ENCODE results near the gene UMODL1. TPM values are rescaled to one million over a fixed set of nuclear protein-coding genes. Genes with fewer than 3 reads are reported as not detected.

UMODL1 gene
- total RNA-seq, 1 experiment from 2014 or later = 0.18 TPM

DNA sequence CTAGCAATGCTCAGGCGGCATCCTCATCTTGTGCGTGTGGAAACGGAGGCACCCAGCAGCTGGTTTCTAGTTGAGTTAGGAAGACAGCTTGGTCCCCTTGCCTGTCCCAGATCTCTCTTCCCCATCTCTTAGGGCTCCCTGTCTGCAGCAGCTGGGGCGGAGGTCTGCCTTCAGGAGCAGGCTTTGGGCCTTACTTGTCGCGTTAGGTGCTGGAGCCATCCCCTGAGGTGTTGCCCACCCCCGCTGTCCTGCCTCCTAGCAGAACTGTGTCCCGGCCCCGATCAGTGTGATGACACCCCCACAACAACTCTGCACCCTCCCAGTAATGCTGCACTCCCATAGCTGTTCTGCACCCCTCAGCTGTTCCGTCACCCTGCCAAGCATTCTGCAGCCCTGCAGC lies 40.7 kb downstream of the UMODL1 start:
- H3K9me3 ChIP-seq (ENCODE audit: control insufficient read depth, insufficient read depth, low read depth, low read length) = no peaks in the 10 kb centered on the region
- no peak for DNase-seq (ENCODE audit: low read depth, low spot score)
- in situ Hi-C loops (cut with HindIII; ENCODE audit: low pct_unique_long_range_greater_than_20kb, low sequenced_read_pairs) (no loop called here), intact Hi-C loops (cut with micrococcal nuclease; ENCODE audit: unreplicated experiment) (no loop called here)
- no TSS peak for BruUV-seq (replicated peaks)
- H3K4me1 ChIP-seq (ENCODE audit: control insufficient read depth, insufficient read depth, low read length) = no peaks in the 10 kb centered on the region
- POLR2A ChIA-PET = no interaction called here
- H3K4me3 ChIP-seq (ENCODE audit: low read depth in 2 of 2, low read length in 2 of 2) = no peak overlapping the region
- no peaks in the 10 kb centered on the region for H3K27me3 ChIP-seq (ENCODE audit: control insufficient read depth, insufficient read depth, low read length)
- no peak for TF ChIP-seq POLR2AphosphoS5 (IDR thresholded peaks at IDR 0.05; ENCODE audit: low read depth, low read length)
- no peak for TF ChIP-seq TCF7L2 (IDR thresholded peaks at IDR 0.05; ENCODE audit: low read depth, low read length)
- TF ChIP-seq, protein P1, sequence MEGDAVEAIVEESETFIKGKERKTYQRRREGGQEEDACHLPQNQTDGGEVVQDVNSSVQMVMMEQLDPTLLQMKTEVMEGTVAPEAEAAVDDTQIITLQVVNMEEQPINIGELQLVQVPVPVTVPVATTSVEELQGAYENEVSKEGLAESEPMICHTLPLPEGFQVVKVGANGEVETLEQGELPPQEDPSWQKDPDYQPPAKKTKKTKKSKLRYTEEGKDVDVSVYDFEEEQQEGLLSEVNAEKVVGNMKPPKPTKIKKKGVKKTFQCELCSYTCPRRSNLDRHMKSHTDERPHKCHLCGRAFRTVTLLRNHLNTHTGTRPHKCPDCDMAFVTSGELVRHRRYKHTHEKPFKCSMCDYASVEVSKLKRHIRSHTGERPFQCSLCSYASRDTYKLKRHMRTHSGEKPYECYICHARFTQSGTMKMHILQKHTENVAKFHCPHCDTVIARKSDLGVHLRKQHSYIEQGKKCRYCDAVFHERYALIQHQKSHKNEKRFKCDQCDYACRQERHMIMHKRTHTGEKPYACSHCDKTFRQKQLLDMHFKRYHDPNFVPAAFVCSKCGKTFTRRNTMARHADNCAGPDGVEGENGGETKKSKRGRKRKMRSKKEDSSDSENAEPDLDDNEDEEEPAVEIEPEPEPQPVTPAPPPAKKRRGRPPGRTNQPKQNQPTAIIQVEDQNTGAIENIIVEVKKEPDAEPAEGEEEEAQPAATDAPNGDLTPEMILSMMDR (IDR thresholded peaks at IDR 0.05) = no peak
- TF ChIP-seq, protein P2, sequence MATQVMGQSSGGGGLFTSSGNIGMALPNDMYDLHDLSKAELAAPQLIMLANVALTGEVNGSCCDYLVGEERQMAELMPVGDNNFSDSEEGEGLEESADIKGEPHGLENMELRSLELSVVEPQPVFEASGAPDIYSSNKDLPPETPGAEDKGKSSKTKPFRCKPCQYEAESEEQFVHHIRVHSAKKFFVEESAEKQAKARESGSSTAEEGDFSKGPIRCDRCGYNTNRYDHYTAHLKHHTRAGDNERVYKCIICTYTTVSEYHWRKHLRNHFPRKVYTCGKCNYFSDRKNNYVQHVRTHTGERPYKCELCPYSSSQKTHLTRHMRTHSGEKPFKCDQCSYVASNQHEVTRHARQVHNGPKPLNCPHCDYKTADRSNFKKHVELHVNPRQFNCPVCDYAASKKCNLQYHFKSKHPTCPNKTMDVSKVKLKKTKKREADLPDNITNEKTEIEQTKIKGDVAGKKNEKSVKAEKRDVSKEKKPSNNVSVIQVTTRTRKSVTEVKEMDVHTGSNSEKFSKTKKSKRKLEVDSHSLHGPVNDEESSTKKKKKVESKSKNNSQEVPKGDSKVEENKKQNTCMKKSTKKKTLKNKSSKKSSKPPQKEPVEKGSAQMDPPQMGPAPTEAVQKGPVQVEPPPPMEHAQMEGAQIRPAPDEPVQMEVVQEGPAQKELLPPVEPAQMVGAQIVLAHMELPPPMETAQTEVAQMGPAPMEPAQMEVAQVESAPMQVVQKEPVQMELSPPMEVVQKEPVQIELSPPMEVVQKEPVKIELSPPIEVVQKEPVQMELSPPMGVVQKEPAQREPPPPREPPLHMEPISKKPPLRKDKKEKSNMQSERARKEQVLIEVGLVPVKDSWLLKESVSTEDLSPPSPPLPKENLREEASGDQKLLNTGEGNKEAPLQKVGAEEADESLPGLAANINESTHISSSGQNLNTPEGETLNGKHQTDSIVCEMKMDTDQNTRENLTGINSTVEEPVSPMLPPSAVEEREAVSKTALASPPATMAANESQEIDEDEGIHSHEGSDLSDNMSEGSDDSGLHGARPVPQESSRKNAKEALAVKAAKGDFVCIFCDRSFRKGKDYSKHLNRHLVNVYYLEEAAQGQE (IDR thresholded peaks at IDR 0.05; ENCODE audit: insufficient read depth in 1 of 2, low read depth in 2 of 2, low read length in 1 of 2) = no peak
- no peak for TF ChIP-seq SIN3A (IDR thresholded peaks at IDR 0.05; ENCODE audit: borderline replicate concordance, insufficient read depth, low read depth, low read length)
- ATAC-seq = no peak
- no peak overlapping the region for H3K27ac ChIP-seq (ENCODE audit: low read length)
- CTCF ChIA-PET = interaction anchor here (0.5 to 0.9 kb wide), 2 partner anchors 34 to 238 kb away, joined by 3 to 4 read pairs; no protein-coding TSS in a partner anchor
- no peaks in the 10 kb centered on the region for H3K36me3 ChIP-seq (ENCODE audit: control insufficient read depth, insufficient read depth, low read length)

DNA sequence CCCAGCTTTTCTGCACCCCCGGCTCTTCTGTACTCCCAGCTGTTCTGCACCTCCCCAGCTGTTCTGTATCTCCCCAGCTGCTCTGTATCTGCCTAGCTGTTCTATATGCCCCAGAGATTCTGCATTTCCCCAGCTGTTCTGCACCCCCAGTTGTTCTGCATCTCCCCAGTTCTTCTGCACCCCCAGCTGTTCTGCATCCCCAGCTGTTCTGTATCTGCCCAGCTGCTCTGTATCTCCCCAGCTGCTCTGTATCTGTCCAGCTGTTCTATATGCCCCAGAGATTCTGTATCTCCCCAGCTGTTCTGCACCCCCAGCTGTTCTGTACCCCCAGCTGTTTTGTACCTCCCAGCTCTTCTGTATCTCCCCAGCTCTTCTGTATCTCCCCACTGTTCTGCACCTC lies 41.1 kb downstream of the UMODL1 start:
- POLR2A ChIA-PET = no interaction called here
- no peak for TF ChIP-seq POLR2AphosphoS5 (IDR thresholded peaks at IDR 0.05; ENCODE audit: low read depth, low read length)
- TF ChIP-seq, protein P2 (IDR thresholded peaks at IDR 0.05; ENCODE audit: insufficient read depth in 1 of 2, low read depth in 2 of 2, low read length in 1 of 2) = no peak
- TF ChIP-seq, protein P1 (IDR thresholded peaks at IDR 0.05) = no peak
- TF ChIP-seq SIN3A (IDR thresholded peaks at IDR 0.05; ENCODE audit: borderline replicate concordance, insufficient read depth, low read depth, low read length) = no peak
- TF ChIP-seq TCF7L2 (IDR thresholded peaks at IDR 0.05; ENCODE audit: low read depth, low read length) = no peak
- no peak for DNase-seq (ENCODE audit: low read depth, low spot score)
- no peaks in the 10 kb centered on the region for H3K9me3 ChIP-seq (ENCODE audit: control insufficient read depth, insufficient read depth, low read depth, low read length)
- no peaks in the 10 kb centered on the region for H3K4me1 ChIP-seq (ENCODE audit: control insufficient read depth, insufficient read depth, low read length)
- BruUV-seq (replicated peaks) = no TSS peak
- H3K4me3 ChIP-seq (ENCODE audit: low read depth in 2 of 2, low read length in 2 of 2) = no peak overlapping the region
- no peak overlapping the region for H3K27ac ChIP-seq (ENCODE audit: low read length)
- intact Hi-C loops (cut with micrococcal nuclease; ENCODE audit: unreplicated experiment) (no loop called here), in situ Hi-C loops (cut with HindIII; ENCODE audit: low pct_unique_long_range_greater_than_20kb, low sequenced_read_pairs) (no loop called here)
- H3K36me3 ChIP-seq (ENCODE audit: control insufficient read depth, insufficient read depth, low read length) = no peaks in the 10 kb centered on the region
- no peaks in the 10 kb centered on the region for H3K27me3 ChIP-seq (ENCODE audit: control insufficient read depth, insufficient read depth, low read length)
- no peak for ATAC-seq
- CTCF ChIA-PET = interaction anchor here (0.5 to 0.9 kb wide), 2 partner anchors 33 to 239 kb away, joined by 3 to 4 read pairs; no protein-coding TSS in a partner anchor
